Eye (tissue), 1 donor: Measurements from ENCODE around the gene DLG1.
"Not testable (repeated sequence)": the region's sequence is repeated elsewhere in the genome, so short reads cannot be mapped to it uniquely, and the experiment has no call there.

Source experiments
- DNase-seq: peaks from one replicate; pipeline ENCODE4 v3.0.0-alpha.2; 2015

DLG1 gene

DNA sequence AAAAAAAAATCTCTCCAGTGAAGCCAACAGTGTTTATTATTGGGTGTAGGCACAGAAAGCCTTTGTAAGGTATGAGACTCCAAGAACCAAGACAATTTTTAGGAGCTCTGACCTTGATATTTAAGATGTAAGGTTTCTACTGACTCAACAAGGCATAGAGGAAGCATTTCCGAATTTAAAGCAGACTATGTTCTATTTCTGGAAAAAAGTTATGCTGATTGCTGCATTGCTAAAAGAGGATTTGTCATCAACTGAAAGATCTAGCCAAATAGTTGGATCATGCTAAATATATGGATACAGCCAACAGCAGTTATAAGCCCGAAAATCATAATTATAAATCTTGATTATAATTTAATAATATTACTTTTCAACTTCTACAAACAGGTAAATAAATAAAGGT, 215.5 kb downstream of the DLG1 start:
- no peak for DNase-seq

DNA sequence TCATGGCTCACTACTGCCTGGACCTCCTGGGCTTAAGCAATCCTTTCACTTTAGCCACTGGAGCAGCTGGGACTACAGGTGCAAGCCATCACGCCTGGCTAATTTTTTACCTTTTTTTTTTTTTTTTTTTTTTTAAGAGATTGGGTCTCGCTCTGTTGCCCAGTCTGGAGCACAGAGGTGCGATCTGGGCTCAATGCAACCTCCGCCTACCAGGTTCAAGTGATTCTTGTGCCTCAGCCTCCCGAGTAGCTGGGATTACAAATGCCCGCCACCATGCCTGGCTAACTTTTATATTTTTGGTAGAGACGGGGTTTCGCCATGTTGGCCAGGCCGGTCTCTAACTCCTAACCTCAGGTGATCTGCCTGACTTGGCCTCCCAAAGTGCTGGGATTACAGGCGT, 218.1 kb downstream of the DLG1 start:
- no peak for DNase-seq

DNA sequence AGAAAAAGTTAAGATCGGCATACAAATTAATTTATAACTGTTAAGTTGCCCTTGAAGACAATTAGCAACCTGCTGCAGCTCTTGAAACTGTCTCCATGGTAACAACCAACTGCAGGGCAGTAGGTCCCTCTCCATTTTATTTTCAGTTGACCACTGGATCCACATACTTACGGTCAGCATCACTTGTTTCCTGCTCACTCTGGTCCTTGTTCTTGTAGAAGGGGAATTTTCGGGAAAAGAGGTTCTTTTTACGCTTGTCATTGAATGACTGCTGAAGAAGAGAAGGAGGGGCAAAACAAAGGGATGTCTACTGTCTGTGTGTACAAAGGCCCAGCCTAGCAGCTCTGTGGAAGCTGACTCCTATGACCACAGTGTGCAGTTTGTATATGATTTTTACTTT, 222.0 kb downstream of the DLG1 start:
- DNase-seq = no peak

DNA sequence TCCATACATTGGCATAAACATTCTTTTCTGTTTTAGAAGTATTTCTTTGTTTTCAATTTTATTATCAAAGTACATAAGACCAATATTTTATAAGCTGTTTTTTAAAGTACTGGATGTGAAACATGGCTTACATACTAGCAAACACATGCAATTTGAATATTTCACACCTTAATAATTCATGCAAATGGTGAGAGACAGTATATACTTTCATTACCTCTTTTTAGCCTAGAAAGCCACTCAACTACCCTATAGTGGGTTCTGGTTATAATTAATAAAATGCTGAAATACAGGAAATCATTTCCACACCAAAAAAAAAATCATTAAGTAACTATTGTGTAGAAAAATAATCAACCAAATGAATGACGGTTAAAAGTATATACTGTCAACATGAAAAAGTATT, 230.3 kb downstream of the DLG1 start:
- DNase-seq = no peak

DNA sequence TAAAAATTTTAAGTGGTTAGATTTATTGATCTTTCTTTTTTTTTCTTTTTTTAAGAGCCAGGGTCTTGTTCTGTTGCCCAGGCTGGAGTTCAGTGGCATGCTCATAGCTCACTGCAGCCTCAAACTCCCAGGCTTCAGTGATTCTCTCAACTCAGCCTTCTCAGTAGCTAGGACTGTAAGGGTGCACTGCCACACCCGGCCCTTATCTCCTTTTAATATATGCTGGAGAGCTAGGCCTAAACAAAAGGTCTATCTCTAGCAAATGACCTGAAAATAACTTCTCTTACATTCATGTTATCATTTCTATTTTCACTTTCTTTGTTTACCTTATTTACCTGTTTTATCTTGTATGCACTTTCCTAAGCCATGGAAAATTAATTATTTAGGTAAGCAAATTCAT, 233.6 kb downstream of the DLG1 start:
- no peak for DNase-seq

DNA sequence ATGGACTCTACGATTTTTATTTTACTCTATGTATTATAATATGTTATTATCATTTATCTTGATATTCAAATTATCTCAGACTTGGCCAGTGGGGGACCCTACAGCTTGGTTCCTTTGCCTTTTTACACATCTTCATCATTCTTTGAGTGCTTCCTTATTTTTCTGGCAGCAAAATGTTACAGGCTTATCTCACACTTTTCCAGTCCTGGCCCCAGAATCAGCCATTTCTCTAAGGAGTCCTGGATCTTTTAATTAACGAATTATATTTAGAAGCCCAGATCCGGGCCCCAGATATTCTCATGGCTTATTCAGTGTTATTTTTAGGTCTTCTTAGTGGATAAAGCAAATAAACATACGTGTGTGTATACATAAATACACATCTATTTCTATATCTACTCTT, 236.0 kb downstream of the DLG1 start:
- no peak for DNase-seq

DNA sequence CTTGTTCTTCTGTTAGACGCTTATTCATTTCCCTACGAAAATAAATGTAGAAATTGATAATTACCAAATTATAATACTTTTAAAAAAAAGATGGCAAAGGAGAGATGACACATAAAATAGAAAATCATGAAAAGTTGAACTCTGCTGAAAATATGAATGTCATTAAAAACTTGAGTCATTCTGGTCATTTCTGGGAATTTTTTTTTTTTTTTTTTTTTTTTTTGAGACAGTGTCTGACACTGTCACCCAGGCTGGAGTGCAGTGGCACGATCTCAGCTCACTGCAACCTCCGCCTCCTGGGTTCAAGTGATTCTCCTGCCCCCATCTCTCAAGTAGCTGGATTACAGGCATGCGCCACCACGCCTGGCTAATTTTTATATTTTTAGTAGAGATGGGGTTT, 246.8 kb downstream of the DLG1 start:
- not testable (repeated sequence) for DNase-seq

DNA sequence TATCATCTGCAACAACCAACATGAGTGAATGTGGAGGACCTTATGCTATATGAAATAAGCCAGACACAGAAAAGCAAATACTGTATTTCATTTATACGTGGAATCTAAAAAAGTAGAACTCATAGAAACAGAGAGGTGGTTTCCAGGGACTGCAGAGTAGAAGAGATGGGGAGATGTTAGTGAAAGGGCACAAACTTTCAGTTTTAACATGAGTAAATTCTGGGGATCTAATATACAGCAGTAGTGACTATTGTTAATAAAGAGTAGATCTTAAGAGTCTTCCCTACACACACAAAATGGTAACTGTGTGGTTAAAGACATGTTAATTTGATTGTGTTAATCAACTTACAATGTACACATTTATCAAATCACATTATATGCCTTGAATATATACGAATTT, 247.9 kb downstream of the DLG1 start:
- DNase-seq = no peak

DNA sequence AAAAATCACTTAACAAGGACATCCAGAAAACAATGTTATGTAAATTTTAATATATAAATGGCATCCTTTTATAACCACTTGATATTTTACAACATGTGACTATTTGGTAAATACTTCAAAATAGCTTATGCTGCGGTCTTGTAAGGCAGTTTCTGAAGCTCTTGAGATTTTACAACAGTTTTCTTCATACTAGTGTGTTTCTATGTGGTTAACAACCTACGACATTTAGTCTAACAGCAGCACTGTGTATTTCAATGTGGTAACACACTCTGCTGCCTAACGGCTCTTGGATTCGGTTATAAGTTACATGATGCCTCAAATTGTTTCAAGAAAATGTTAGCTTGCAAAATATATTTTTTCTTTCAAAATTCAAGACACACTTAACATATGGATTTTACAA, 255.9 kb downstream of the DLG1 start:
- no peak for DNase-seq

DNA sequence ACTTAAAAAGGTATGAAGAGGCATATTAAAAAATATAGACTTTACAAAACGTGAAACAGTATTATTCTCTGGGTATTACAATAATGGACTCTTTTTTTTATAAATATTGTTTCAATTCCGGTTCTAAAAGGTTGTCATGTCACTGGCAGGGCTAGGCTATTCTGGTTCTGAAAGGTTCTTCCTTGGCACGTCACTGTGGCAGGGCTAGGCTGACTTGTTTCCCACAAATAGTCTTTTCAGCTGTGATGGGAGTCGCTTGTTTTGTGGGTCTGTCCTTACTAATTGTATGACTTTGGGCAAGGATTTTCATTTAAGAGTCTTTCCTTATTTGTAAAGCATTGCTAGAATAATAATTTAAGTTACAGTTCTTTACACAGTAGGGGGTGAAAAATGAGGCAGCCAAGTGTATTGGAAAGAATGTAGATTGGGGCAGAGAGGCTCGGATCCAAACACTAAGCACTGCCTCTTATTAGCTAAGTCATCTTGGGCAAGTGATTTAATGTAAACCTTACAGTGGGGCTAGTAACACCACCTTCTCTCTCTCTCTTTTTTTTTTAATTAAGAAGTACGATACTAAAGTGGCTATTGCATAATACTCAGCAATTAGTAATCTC, 256.4 kb downstream of the DLG1 start:
- DNase-seq = no peak

DNA sequence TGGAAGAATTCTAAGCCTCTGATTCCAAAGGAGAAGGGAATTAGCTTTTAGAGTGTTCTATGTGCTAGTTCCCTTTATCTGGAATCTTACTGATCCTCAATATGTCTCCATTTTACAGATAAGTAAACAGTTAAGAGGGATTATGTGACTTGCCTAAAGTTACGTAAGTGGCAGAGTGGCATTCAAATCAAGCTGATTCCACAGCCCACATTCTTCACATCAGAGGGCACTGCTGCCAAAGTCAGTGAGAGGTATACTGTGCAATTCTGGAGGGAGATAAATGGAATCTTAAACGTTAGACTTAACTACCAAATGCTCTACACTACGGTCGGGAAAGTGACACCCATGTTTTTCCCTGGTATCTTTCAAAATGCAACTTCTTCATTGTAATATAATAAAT, 257.8 kb downstream of the DLG1 start:
- no peak for DNase-seq

DNA sequence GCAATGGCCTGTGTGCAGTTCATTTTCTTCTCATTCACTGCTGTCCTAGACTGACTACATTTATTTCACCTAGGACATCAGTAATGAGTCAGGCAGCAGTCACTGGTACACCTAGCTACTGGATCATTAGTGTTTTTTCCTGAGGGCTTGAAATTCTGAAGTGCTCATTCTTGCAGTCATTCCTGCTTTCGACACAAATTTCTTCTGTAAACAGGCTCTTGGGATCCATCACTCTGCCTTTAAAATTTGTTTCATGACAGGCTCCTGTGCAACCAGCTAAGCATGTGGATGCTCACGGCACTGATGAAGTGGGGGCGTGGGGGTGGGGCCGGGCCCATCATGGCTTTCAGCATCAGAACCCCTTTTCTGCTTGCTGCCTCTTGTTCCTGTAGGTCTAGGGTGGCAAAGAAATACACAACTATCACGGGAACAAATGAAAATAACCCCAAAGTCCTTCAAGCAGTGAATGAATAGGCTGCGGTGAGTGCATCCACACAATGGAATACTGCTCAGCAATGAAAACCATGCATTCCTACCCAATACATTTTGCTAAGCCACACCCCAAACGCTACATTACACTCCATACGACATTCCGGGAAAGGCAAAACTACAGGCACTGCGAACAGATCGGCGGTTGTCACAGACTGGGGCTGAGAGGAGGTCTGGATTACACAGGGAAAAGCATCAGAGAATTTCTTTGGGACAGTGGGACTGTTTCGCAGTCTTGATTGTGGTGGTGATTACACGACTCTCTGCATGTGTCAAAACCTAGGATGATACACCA, 259.5 kb downstream of the DLG1 start:
- no peak for DNase-seq

DNA sequence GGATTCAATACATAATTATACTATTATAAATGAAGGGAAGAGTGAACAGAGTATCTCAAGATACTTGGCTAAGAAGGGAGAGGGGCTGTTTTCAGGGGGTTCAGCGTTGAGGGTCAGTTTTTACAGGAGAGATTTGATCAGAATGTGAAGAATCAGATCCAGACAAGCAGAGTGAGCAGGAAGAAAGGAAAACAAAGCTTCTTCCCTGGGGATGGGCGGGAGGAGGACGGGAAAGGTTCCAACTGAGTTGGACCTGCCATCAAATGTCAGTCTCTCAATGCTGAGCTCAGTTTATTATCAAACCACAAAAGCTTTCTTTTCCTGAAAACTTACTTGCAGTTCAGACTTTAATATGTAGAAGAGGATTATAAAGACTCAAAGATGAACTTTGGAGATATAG, 262.8 kb downstream of the DLG1 start:
- DNase-seq = no peak

DNA sequence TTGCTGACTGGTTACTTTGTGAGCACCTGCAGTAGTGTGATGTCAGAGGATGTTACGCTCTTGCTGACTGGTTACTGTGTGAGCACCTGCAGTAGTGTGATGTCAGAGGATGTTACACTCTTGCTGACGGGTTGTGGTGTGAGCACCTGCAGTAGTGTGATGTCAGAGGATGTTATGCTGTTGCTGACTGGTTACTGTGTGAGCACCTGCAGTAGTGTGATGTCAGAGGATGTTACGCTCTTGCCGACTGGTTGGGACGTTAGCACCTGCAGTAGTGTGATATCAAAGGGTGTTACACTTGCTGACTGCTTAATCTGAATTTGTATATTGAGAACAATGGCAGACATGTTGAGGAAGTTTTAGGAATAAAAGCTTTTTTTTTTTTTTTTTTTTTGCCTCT, 263.6 kb downstream of the DLG1 start:
- not testable (repeated sequence) for DNase-seq

DNA sequence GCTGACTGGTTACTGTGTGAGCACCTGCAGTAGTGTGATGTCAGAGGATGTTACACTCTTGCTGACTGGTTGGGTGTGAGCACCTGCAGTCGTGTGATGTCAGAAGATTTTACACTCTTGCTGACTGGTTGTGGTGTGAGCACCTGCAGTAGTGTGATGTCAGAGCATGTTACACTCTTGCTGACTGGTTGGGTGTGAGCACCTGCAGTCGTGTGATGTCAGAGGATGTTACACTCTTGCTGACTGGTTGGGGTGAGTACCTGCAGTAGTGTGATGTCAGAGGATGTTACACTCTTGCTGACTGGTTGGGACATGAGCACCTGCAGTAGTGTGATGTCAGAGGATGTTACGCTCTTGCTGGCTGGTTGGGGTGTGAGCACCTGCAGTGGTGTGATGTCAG, 264.6 kb downstream of the DLG1 start:
- not testable (repeated sequence) for DNase-seq

DNA sequence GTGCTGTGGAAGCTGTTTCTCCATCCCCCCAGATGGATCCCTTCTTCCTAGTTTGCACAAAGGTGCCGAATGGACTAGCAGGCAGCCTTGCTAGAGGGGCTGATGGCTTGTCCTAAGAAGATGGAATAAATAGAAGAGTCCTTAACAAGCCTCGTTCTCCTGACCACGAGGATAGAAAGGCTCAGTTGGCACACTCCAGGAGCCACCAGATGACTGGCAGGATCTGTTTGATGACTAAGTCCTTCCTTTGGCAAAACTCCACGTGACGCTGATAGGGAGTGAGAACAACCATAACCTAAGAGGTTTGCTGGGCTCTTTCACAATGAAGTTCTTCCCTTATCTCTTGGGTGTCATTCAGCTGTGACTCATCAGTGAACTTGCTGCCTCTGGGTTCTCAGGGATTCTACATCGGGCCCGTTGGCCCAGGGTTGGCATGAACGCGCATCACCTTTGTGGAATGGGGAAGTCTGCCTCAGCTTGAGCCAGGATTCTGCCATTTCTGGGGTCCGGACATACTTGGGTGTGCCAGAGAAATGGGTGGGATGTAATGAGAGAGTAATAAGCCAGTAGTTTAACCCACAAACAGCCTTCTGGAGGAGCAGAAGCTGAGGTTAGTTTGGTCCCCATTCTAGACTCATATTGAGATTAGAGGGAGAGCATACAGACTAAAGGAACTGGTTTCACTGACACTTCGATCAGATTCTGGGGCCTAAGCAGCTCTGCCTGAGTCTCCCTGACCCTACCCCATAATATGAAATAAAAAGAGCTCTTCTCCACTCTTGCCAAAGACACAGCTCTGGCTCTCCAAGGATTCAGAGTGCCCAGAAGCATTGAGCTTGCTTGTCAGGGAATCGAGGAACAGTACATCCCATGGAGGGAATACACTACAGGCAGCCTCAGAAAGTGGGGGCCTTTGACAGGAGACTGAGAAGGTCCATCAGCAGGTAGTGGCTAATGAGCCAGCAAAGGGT, 266.8 kb downstream of the DLG1 start:
- DNase-seq = peak; percentile 40

DNA sequence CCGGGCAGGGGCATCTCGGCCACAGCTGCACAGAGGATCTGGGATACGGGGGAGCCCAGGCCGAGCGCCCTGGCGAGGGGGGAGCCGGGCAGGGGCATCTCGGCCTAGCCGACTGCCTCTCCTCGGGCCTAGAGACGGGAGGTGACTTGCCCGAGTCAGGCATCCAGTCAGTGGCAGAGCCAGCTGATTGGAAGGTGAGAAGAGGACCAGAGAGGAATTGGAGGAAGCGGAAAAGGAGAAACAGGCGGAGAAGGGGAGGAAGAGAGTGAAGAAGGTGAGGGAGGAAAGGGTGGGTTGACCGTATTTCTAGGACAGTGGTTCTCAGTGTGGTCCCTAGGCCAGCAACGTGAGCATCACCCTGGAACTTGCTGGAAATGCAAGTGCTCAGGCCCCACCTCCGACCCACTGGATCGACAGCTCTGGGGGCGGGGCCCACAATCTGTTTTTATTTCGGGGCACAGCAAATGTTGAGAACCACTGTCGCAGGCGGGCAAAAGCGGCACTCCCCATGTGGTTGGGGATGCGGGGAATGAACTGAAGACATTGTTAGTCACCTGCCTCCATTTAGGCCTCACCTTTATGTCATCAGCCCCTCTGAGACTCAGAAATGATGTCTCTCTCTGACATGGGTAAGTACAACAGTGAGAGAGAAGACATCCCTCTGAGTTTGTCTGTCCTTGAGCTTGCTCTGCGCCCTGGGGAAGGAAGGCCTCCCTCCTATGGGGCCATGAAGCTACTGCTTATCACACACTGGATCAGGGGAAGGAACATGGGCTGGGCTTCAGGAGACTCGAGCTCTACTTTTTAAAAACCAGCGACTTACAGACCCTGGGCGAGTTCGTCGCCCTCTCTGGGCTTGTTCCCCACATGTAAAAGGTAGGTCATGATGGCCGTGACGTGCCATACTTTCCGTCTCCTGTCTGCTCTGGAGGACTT, 267.8 kb downstream of the DLG1 start:
- no peak for DNase-seq

DNA sequence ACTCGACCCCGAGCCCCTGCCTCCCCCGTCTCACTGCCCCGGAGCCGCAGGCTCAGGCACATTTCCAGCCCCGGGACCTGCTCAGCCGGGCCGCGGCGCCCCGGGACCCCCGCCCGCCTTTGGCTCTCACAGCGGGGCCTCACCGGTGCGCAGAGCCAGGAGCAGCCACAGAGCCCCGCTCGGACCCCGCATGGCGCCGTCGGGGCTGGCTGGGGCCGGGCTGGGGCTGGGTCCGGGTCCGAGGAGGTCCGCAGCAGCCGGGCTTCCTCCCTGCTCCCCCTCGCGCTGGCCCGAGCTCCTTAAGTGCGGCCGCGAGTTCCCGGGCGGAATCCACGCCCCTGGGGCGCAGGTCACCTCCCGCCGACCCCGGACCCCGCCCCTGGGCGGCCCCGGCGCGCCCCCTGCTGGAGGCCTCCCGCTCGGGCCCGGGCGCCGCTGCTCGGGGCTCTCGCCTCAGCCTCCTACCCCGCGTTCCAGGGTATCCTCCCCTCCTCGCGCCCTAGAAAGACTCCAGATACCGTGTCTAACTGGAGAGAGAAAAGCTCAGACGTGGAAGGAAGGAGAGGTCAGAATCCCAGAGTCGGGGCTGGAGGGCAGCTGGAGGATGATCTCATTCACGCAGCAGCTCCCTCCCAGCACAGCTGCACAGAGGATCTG, 268.8 kb downstream of the DLG1 start, which contains the start of gene MELTF:
Gene MELTF (minus strand): TSS at position 307 of the 657 bp plus-strand sequence. CDS start 115 bp downstream, at position 192.
- peak; percentile 83 for DNase-seq

DNA sequence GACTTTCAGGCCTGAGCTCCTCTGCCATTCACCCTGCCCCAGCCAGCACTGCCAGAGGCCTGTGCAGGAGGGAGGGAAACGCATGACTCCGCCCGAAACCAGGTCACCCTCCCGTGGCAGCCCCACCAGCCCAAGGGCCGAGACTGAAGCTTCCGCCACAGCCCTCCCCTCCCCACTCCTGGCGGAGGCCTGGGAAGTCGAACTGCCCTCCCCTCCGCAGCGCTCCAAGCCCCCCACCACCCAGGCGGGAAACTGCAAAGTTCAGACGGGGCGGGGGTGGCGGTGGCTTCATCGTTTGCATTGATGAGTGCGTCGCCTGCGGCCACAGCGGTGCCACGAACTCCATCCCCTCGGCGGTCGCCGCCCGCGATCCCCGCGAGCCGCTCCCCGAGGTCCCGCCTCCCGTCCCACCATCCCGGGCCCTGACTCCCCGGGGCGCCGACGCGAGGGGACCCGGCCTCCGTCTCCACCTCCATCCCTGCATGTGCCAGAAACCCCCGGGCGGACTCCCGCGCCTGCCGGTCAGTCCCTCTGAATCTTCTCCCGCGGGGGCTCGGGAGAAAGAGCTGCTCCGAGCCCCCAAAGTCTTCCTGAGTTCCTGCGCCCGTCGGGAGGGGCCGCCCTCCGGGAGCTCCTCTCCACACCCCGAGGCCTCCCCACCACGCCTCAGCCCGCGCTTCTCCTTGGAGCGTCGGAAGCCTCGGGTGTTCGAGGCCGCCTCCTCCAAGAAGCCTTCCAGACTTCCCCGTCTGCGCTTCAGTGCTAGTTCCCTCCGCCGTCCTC, 269.5 kb downstream of the DLG1 start:
- DNase-seq = peak; percentile 40

DNA sequence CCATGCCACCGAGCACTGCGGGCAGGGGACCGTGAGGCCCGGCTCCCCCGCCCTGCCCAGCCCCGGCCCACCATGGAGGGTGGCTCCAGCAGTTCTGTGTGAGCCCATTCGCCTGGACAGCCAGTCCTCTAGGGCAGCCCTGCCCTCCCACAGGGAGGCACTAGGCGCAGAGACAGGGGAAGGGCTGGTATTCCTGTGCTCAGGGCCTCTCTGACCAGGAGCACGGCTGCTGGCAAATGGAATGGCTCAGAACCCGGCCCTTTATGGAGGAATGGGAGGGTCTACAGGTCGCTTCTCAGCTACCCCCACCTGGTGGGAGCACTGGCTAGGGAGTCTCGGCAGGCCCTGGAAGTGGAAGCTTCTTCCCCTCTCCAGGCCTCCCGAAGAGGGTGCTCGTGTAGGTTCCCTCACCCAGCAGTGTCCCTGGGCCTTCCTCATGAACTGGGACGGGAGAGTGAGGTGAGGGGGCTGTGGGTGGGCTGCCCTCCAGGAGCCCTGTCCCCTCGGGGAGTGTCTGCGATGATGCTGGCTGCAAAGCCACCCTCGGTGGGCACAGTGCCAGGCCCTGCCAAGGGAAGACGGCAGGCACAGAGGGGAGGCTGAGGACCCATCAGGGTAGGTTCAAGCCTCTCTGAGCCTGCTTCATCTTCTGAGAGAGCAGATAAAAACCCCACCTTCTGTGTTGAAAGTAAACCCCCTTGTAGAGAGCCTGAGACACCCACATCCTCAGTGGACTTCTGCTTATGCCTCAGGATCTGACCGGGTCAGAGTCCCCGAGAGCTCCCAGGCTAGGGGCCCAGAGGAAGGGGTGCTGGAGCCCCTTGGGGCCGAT, 270.3 kb downstream of the DLG1 start:
- no peak for DNase-seq
